Epithelial cell of esophagus (primary cell): ENCODE data around the gene ZNF524.

Experiments used
- DNase-seq: peaks from one replicate; pipeline ENCODE4 v3.0.0; 2010; ENCODE audit warnings: low read depth
- H3K4me3 ChIP-seq: 2 replicates; pipeline ENCODE4 v1.5.1; 2011; ENCODE audit warnings: mild to moderate bottlenecking, low read length, control low read depth
- TF ChIP-seq, protein P1 (sequence below): IDR thresholded peaks from 2 replicates; pipeline ENCODE4 v1.5.1; 2011; ENCODE audit warnings: low read depth, mild to moderate bottlenecking, low read length, control low read depth, inconsistent platforms; ENCODE audit not compliant: insufficient read depth; ENCODE audit errors: missing control alignments

ZNF524 gene

DNA sequence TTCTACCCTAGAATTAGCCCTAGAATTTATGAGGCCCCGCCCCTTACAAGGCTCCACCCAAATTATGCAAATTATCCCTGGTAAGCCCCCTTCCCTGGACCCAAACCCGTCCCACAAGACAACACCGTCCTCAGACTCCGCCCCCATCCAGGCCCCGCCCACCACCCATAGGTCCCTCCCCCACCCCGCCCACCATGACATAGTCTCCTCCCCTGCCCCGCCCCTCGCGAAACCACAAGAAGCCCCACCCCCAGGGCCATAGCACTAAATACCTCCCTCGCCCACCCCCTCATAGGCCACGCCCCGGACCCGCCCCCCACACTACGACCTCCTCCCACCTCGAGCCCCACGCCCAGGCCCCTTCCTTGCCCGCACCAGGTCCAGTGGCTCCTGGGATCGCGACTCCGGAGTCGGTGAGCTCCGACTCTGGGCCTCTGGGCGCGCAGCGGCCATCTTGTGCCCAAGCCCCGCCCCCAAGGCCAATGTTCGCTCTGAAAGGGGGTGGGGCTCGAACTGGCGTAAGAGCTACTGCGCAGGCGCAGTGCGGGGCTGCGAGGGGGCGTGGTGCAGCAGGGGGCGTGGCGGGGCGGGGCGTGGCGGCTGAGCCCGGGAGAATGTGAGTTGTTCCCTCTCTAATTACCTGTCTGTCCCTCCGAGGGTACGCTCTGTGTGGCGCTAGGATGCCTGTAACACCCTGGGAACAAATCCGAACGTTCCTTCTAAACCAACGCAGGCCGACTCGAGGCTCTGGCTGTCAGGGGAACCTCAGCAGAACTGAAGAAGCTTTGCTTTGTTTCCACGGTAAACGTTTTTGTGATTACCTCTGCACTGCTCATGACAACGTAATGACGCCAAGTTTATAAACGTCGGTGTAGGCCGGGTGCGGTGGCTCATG is 24.3 kb downstream of the ZNF524 start, which contains the start of gene ZNF784:
Gene ZNF784 (minus strand): TSS at position 458 of the 895 bp plus-strand sequence. CDS start 5 bp downstream, at position 453.
- peak; percentile 92 for DNase-seq
- TF ChIP-seq, protein P1, sequence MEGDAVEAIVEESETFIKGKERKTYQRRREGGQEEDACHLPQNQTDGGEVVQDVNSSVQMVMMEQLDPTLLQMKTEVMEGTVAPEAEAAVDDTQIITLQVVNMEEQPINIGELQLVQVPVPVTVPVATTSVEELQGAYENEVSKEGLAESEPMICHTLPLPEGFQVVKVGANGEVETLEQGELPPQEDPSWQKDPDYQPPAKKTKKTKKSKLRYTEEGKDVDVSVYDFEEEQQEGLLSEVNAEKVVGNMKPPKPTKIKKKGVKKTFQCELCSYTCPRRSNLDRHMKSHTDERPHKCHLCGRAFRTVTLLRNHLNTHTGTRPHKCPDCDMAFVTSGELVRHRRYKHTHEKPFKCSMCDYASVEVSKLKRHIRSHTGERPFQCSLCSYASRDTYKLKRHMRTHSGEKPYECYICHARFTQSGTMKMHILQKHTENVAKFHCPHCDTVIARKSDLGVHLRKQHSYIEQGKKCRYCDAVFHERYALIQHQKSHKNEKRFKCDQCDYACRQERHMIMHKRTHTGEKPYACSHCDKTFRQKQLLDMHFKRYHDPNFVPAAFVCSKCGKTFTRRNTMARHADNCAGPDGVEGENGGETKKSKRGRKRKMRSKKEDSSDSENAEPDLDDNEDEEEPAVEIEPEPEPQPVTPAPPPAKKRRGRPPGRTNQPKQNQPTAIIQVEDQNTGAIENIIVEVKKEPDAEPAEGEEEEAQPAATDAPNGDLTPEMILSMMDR = no peak
- H3K4me3 ChIP-seq = peak within 1 kb of the TSS; percentile 62

- no peak for DNase-seq
- H3K4me3 ChIP-seq = peak overlapping the region; percentile 62
- TF ChIP-seq, protein P1 = no peak
Observed at GRCh38 chr19:55625004-55625326, 24.9 kb downstream of the ZNF524 start.

DNA sequence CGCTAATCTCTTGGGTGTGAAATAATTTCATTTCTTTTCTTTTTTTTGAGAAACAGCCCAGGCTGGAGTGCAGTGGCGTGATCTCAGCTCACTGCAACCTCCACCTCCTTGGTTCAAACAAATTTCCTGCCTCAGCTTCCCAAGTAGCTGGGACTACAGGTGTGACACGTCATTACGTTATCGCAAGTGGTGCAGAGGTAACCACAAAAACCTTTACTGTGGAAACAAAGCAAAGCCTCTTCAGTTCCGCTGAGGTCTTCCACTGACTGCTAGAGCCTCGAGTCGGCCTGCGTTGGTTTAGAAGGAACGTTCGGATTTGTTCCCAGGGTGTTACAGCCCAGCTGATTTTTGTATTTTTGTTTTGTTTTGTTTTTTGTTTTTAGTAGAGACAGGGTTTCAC is 26.3 kb downstream of the ZNF524 start:
- no peak overlapping the region for H3K4me3 ChIP-seq
- DNase-seq = no peak
- TF ChIP-seq, protein P1 = no peak

- no peak overlapping the region for H3K4me3 ChIP-seq
- TF ChIP-seq, protein P1 = peak; percentile 88
- peak; percentile 98 for DNase-seq
Observed at GRCh38 chr19:55632463-55632834, 32.4 kb downstream of the ZNF524 start.

GRCh38 chr19:55633861-55634260 is 33.8 kb downstream of the ZNF524 start:
- no peak overlapping the region for H3K4me3 ChIP-seq
- DNase-seq = no peak
- TF ChIP-seq, protein P1 = no peak

DNA sequence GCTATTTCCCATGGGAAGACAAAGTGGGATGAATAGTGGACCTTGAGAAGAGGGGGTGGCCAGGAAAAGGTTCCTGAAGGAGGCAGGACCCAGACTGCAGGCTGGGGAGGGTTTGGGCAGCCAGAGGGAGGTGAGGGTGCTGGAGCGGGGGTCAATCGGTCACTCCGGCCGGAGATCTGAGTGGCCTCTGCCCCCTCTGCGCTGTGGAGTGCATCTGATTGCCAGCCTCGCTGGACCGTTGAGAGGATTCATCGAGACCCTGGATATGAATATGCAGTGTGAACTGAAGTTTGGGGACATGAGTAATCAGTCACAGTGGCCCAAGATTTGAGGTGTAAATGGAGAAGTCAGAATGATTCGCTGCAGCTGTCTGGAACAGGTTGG is 35.2 kb downstream of the ZNF524 start:
- TF ChIP-seq, protein P1 = no peak
- no peak for DNase-seq
- H3K4me3 ChIP-seq = peak overlapping the region; percentile 100
